Fibroblast of lung (primary cell): ENCODE results near the gene SIRT2. TPM values are rescaled to one million over a fixed set of nuclear protein-coding genes. Genes with fewer than 3 reads are reported as not detected.

Experiments used
- DNase-seq, 2 donors: peaks; one replicate each; pipeline versions ENCODE4 v3.0.0 to v3.0.0-alpha.2; 2010; ENCODE audit warnings: low read depth in 2 of 2
- H2AFZ ChIP-seq: 2 replicates; pipeline ENCODE4 v1.5.1; 2012; ENCODE audit warnings: low read length, control low read depth, inconsistent platforms
- H3K27ac ChIP-seq: 2 replicates; pipeline ENCODE4 v1.5.1; 2011; ENCODE audit warnings: low read length, control low read depth; ENCODE audit not compliant: insufficient read depth
- H3K27me3 ChIP-seq: 2 replicates; pipeline ENCODE4 v1.5.1; 2011; ENCODE audit warnings: mild to moderate bottlenecking, low read length; ENCODE audit not compliant: control insufficient read depth, insufficient read depth
- H3K36me3 ChIP-seq: 2 replicates; pipeline ENCODE4 v1.5.1; 2011; ENCODE audit warnings: low read length; ENCODE audit not compliant: control insufficient read depth, insufficient read depth
- H3K4me1 ChIP-seq: 2 replicates; pipeline ENCODE4 v1.5.1; 2011; ENCODE audit warnings: low read length; ENCODE audit not compliant: control insufficient read depth, insufficient read depth; ENCODE audit errors: extremely low read depth
- H3K4me2 ChIP-seq: 2 replicates; pipeline ENCODE4 v1.5.1; 2011; ENCODE audit warnings: low read length, control low read depth; ENCODE audit not compliant: insufficient read depth; ENCODE audit errors: extremely low read depth
- H3K4me3 ChIP-seq, 4 experiments: fragments of 200-600 bp in 1 of 4; sonication (generic) in 1 of 4; replicated peaks in 1 of 4; 2 replicates each; pipeline ENCODE4 v1.5.1; 2011 to 2016; ENCODE audit warnings: low read length in 4 of 4, low read depth in 3 of 4, mild to moderate bottlenecking in 3 of 4, control low read depth in 2 of 4, inconsistent platforms in 1 of 4, mixed read lengths in 1 of 4; ENCODE audit not compliant: insufficient read depth in 1 of 4; ENCODE audit errors: control extremely low read depth in 1 of 4
- H3K79me2 ChIP-seq: 2 replicates; pipeline ENCODE4 v1.5.1; 2012; ENCODE audit warnings: mild to moderate bottlenecking, low read length, inconsistent platforms; ENCODE audit not compliant: control insufficient read depth, insufficient read depth
- H3K9ac ChIP-seq: 2 replicates; pipeline ENCODE4 v1.5.1; 2011; ENCODE audit warnings: mild to moderate bottlenecking, low read length, control low read depth; ENCODE audit not compliant: insufficient read depth
- H3K9me3 ChIP-seq: 2 replicates; pipeline ENCODE4 v1.5.1; 2012; ENCODE audit warnings: low read depth, low read length; ENCODE audit not compliant: control insufficient read depth, insufficient read depth
- H4K20me1 ChIP-seq: 2 replicates; pipeline ENCODE4 v1.5.1; 2011; ENCODE audit warnings: low read length; ENCODE audit not compliant: control insufficient read depth, insufficient read depth; ENCODE audit errors: extremely low read depth
- CTCF ChIP-seq, 2 donors: IDR thresholded peaks in 1 of 2; conservative IDR thresholded peaks in 1 of 2; 1 replicate in 1 of 2; 2 replicates in 1 of 2; pipeline ENCODE4 v1.5.1; 2011 to 2012; ENCODE audit warnings: low read length in 2 of 2, control low read depth in 1 of 2, inconsistent platforms in 1 of 2, low read depth in 1 of 2, mild to moderate bottlenecking in 1 of 2
- EZH2 ChIP-seq: IDR thresholded peaks from 2 replicates; pipeline ENCODE4 v1.5.1; 2012; ENCODE audit warnings: low read length, control low read depth, mild to moderate bottlenecking; ENCODE audit errors: missing control alignments
- polyA plus RNA-seq, 2 donors: library from polyadenylated mRNA; depleted of rRNA in 1 of 2; stranded (reverse) in 1 of 2; unstranded in 1 of 2; fragments of >200 nt; gene quantifications; 2 replicates each; pipeline ENCODE4 v1.2.1, GENCODE V29; 2011 to 2012; ENCODE audit warnings: missing spikeins in 1 of 2
- total RNA-seq: library from RNA; depleted of rRNA; stranded (reverse); fragments of >200 nt; gene quantifications from 2 replicates; pipeline ENCODE4 v1.2.1, GENCODE V29; 2014

The SIRT2 gene
- total and polyA plus RNA-seq, 2 donors (not counting 1 experiment from before 2014, with no cell fraction given): 38.7 to 51.7 TPM

DNA sequence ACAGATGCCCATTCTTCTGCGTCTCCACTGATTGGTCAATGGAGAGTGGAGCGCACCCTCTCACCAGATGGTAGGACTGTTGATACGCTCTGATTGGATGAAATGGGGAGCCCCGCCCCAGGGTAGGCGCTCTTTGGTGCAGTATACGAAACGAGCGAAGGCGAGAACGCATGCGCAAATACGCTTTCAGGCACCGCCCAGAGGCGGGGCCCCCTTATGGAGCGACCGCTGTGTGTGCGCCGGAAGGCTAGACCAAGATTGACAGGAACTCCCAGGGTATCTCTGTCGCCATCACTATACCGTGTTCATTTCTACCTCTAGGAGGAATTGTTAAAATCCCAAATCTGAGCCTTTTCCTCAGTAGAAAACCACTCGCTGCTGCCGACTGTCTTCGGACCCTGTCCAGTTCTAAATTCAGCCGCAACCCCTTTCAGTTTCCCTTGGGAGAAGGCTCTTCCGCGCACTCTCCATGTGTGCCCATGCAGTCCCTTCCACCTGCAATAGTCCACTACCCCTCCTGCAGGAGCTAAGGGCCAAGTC, 48.9 kb downstream of the SIRT2 start:
- peak overlapping the region; percentile 68 to 82 (median 73) for H3K4me3 ChIP-seq
- H3K27me3 ChIP-seq: no peaks in the 10 kb centered on the region
- no peaks in the 10 kb centered on the region for H4K20me1 ChIP-seq
- H2AFZ ChIP-seq: peak overlapping the region; percentile 48
- TF ChIP-seq CTCF (conservative IDR thresholded peaks at IDR 0.05 in 1 of 2, IDR thresholded peaks at IDR 0.05 in 1 of 2; ENCODE audit: low read depth in 1 of 2, low read length in 2 of 2) (peak in 1 of 2 donors; percentile 12), EZH2 (no peak)
- peak overlapping the region; percentile 95 for H3K27ac ChIP-seq
- peaks cover 35% of the 10 kb centered on the region for H3K79me2 ChIP-seq
- DNase-seq: peak in 1 of 2 donors; percentile 100
- peaks cover 11% of the 10 kb centered on the region for H3K4me1 ChIP-seq
- peak overlapping the region; percentile 100 for H3K4me2 ChIP-seq
- H3K9ac ChIP-seq: peak overlapping the region; percentile 57
- H3K36me3 ChIP-seq: peaks cover 13% of the 10 kb centered on the region
- H3K9me3 ChIP-seq: no peaks in the 10 kb centered on the region

- Histone ChIP-seq H3K9me3 (no peaks in the 10 kb centered on the region), H3K4me2 (peak within 1 kb of the TSS; percentile 100), H2AFZ (peak within 1 kb of the TSS; percentile 48)
These were observed 49.5 kb downstream of the SIRT2 start, which contains the start of gene HNRNPL for GRCh38 chr19:38849860-38850435. TSS of gene HNRNPL (minus strand) at chr19:38849986. CDS start at chr19:38849966, 20 bp downstream.

More at GRCh38 chr19:38849860-38850435, 49.5 kb downstream of the SIRT2 start, which contains the start of gene HNRNPL:
- no peak for TF ChIP-seq EZH2
- TF ChIP-seq CTCF (conservative IDR thresholded peaks at IDR 0.05 in 1 of 2, IDR thresholded peaks at IDR 0.05 in 1 of 2; ENCODE audit: low read depth in 1 of 2, low read length in 2 of 2): peak; percentile 30 to 35
- no peaks in the 10 kb centered on the region for H4K20me1 ChIP-seq
- H3K27me3 ChIP-seq: no peaks in the 10 kb centered on the region
- peak within 1 kb of the TSS; percentile 99 for H3K9ac ChIP-seq
- H3K4me1 ChIP-seq: peaks cover 11% of the 10 kb centered on the region
- peak within 1 kb of the TSS; percentile 95 for H3K27ac ChIP-seq
- peaks cover 38% of the 10 kb centered on the region for H3K79me2 ChIP-seq
- H3K36me3 ChIP-seq: peaks cover 13% of the 10 kb centered on the region
- DNase-seq: peak in 1 of 2 donors; percentile 100
- H3K4me3 ChIP-seq: peak within 1 kb of the TSS; percentile 69 to 99 (median 86)
